HG03039 (cell line): ENCODE measurements around the gene FCER1G.

ENCODE experiments used
- ATAC-seq: cut with Tn5 transposase; IDR thresholded peaks from one replicate; pipeline ENCODE4 v1.9.1; 2021; ENCODE audit warnings: mild to moderate bottlenecking, moderate library complexity; ENCODE audit not compliant: unreplicated experiment

The FCER1G gene

DNA sequence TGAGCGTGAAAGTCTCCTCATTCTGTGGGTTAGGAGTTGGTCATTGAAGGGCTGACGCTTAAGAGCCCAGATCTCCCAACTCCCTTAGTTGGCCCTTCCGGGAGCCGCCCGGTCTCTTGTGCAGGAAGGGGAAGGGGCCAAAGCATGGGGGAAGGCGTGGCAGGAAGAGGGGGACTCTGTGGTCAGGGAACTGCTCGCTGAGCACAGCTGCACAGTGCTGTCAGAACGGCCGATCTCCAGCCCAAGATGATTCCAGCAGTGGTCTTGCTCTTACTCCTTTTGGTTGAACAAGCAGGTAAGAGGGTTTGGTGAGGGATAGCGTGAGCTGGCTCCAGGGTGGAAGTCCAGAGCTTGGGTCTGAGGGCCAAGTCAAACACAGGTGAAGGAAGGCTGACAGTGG is at the start of gene FCER1G:
Gene FCER1G, plus strand, starts transcription at position 220 of the 400 bp plus-strand sequence. Its CDS starts 27 bp downstream, at position 247.
- ATAC-seq = no peak

DNA sequence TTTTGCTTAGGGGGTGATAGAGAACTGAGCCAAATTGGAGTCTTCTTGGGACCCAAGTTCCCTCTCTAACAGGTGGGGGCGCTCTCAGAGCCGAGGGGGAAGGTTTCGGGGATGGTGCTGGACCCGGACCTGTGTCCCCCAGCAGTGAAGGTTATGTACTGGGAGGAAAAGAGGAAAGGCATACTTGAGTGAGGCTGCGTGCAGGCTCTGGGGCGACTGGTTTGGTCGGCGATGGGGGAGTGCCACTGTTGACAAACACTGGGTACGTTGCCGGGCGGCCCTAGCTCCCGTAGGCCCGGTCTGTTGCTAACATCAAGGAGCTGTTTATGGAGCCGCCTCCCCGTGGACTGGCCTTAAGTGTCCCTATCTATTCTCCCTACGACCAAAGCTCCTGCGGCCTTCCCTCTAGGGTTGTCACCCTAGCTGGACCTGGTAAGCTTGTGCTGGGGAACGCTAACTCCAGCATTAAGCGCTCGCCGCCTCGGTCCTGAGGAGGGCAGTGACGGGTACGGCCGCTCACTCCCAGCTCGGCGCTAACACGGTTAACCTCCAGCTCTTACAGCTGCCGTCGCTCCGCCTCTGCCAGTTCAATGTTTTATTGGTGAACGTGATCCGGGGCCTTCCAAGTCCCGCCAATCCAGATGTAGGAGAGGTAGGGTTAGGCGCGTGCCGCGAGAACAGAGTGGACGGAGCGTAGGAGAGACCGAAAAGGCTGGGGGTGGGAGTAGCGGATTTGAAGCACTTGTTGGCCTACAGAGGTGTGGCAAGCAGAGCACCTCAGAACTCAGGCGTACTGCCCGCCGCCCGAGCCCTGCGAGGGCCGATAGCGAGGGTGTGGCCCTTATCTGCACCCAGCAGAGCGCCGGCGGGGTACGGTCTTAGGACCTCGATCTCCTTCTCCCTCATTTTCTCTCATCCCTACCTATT is 49.1 kb upstream of the FCER1G start, which contains the start of gene PPOX:
Gene PPOX, plus strand, starts transcription at position 685 of the 927 bp plus-strand sequence. CDS start 422 bp downstream, outside the sequence.
- peak; percentile 93 for ATAC-seq

DNA sequence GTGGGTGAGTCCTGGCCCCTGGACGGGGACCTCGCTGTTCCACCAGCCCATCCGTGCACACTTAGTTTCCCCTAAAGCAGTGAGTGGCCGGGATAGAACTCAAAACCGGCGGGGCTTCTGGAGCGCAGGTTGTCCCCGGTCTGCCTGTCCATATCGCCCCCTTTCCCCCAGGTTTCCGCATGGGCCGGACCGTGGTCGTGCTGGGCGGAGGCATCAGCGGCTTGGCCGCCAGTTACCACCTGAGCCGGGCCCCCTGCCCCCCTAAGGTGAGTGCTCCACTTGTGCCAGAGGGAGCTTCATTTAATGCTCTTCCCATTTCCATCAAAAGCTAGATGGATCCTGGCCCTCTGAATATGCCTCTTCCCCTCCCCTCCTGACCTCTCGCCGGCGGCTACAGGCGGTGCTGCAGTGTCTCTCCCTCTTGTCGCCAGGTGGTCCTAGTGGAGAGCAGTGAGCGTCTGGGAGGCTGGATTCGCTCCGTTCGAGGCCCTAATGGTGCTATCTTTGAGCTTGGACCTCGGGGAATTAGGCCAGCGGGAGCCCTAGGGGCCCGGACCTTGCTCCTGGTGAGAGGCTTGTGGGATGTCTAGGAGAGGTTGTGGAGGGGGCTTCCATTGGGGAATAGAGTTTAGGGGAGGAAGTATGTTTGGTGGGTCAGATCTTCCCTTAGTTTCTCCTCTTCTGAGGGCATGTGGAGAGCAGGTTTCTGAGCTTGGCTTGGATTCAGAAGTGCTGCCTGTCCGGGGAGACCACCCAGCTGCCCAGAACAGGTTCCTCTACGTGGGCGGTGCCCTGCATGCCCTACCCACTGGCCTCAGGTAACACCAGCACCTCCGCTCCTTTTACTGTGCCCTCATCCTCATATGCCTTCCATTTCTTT is 48.2 kb upstream of the FCER1G start:
- ATAC-seq = no peak

DNA sequence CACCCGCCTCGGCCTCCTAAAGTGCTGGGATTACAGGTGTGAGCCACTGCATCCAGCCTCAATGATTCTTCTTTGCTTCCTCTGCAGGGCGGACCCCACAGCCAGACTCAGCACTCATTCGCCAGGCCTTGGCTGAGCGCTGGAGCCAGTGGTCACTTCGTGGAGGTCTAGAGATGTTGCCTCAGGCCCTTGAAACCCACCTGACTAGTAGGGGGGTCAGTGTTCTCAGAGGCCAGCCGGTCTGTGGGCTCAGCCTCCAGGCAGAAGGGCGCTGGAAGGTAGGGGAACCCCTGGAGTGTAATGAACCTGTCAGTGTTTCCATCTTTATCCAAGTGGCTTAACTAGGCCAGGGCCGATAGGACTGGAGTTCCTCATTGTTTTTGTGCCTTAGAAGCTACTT is 46.2 kb upstream of the FCER1G start:
- no peak for ATAC-seq

DNA sequence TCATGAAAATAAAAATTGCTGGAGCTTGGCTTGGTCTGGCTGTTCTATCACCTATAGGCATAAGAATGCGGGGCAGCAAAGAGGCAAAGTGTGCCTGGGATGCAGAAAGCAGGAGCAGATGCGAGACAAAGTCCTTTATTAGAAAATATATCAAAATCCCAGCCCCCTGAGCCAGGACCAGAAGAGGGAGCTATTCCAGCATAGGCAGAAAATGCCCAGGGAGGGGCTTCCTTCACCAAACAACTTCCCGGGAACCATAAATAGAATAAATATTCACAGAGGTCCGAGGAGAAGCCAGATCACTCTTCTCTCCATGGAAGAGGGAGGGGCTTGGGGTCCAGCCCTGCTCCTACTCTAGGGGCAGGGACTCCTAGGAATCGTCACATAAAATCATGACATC is 43.9 kb upstream of the FCER1G start:
- no peak for ATAC-seq

DNA sequence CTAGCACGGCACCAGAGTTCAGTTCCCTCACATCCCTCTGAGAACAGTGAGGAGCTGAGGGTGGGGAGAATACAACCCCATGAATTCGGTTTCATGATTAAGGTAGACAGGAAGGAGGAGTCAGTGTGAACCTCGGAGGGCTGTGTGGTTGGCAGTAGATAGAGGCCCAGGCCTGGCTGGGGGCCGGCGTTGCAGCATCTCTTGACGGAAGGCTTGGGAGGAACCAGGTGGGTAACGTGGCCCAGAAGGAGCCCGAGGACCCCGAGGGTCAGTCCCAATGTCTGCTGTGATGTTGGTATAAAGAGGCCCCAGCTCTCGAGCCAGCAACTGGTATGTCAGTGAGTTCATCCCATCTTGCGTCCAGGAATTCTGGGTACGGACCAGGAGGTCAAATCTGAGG is 43.4 kb upstream of the FCER1G start:
- ATAC-seq = no peak

DNA sequence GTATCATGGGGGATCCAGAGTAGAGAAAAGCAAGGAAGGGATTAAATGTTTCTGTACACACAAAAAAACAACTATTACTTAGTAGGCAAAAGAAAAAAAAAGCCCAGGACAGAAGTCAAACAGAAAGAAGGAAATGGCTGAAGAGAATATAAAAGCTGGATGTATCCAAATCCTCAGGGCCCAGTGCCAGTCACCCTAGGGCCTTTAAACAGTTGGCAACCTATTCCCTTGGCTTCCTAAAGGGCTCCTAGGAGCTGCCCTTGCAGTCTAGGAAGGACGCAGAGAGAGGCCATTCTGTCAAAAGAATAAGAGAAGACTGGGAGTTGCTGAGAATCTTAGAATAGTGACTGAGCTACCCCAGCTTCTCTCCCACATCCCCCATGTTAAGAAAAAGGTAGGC is 42.7 kb upstream of the FCER1G start:
- no peak for ATAC-seq

DNA sequence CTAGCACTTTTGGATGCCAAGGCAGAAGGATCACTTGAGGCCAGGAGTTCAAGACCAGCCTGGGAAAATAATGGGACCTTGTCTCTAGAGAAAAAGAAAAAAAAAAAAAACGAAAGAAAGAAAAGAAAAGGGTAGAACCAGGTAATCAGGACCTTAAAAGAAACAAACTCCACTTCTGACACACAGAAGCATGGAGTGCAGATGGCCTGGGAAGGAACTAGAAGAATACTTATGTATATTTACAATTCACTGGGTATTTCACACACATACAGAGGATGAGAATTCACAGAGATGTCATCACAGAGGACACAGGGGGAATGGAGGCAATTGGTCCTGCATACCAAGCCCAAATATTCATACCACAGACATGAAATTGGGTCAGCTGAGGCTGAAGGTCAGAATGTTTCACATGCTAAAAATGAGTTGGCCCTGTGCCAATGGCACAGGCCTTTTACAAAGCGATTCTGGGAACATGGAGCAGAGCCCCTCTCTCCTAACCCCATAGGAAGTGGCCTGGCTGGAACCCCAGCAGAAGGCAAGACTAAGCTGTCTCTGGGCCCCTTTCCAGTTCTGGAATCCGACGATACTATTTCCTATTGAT is 42.2 kb upstream of the FCER1G start:
- no peak for ATAC-seq

DNA sequence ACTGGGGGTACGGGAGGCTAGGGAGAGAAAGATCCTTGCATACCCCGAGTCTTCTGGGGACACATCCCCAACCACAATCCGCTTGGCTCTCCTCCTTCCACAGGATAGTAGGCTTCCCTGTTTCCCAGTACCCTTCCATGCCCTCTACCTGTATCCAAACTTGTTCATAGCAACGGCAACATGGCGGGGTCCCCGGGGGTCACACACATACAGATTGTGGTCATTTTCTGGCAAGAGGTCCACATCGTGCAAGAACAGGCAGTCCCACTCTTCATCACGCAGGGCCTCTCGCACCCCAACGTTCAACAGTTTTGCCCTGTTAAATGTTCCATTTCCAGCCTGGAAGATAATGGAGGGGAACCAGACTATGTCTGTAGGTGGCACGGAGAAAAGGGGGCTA is 41.4 kb upstream of the FCER1G start:
- ATAC-seq = no peak

DNA sequence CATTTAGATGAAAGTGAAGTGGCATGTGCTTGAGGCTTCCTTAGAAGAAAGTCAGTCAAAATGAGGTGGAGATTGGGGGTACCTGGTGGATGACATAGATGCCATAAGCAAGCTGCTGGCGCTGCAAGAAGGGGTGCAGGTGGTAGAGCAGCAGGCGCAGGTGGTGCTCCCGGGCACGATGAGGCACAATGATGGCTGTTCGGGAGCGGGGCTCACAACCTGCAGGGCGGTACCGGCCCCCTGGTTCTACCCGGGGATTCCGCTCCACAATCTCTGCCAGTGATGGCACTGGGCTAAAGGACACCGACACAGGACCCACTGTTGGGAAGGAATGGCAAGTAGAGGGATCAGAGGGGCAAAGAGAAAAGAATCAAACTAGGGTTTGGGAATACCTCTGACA is 40.2 kb upstream of the FCER1G start:
- no peak for ATAC-seq

DNA sequence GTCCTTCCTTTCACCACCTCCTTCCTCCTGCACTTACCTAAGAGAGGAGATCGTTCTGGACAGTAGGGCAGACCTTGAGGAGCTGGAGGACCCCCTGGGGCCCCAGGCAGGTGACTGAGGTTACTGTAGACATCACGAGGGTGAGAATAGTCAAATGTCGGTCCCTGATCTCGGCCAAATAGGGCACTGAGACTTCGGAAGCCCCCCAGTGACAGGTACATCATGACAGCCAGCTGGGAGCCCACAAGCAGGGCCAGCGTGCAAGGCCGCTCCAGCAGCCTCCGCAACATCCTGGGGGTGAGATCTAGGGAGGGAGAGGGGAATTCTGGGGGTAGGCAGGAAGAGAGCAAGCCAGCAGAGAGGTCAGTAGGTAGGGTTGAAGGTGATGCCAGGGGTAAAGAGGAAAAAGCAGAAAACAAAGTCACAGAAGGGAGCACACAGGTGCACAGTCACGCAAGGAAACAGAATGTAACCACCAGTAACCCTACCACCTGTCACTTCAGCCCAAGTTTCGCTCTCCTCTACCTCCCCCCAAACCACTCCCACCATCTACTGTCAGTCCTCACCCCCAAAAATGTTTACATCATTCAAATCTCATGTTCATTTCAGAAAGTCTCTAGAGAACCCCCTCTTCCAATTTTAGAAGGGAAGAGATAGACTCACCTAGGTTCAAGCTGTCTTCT is 39.2 kb upstream of the FCER1G start:
- no peak for ATAC-seq

DNA sequence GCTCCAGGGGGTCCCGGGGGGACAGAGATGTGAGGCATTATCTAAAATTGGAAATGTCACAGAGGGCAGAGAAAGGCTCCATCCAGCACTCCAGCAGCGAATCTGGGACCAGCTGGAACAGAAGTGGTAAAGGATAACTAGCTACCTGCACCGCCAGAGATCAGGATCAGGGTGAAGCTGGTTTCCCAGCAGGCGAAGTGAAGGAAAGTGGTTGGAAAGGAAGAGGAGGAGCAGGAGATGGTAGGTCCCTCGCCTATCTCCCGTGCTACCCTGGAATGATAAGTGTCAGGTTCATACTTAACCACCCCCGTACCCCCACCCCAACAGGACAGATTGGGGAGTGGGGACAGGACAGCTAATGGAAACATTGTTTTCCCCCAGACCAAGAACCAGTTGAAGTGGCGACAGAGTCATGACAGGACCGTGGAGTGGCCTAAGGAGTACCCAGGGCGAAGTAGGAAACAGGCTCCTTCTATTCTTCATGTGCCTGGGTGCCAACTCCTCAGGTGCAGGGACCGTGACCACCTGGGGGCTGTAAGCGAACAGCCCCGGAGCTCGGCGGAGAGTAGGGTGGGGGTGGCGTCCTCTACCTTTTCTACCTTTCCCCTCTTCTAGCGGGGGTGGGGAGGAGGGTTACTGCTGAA is 38.5 kb upstream of the FCER1G start:
- no peak for ATAC-seq

DNA sequence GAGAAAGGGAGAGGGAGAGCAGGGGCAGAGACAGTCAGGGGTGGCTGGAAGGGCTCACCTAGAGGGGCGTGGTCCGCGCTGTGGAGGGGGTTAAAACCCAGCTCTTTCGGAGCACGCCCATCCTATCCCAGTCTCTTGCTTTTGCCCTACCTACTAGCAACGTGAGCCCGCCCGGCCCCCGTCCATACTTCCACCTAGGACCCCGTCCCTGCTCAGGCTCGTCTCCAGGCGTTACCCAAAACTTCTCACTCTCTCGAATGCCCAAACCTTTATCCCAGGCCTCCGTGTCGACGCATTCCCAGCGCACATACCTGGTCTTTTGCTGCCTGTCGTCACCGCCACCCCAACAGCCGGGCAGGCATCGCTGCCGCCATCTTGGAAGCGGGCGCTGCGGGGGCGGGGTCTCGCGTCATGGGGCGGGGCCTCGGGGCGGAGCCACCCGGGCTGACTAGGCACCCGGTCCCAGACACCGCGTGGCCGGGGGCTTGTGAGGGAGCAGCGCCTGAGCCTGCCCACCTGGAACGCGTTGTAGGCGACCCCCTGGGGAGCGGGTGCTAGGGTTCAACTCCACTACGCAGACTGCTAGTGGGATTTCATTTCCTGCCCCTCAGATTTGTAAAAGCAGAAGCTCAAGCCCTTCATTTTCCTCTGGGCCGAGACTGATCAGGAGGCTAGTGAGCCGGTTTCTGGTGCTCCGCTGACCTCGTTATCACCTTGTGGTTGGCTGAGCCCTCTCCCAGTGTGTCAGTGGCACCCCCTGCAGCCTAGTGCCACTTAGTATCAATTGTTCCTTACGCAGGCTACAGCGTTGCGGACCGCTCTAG is 37.8 kb upstream of the FCER1G start, which contains the start of gene B4GALT3:
Gene B4GALT3, minus strand, starts transcription at position 396 of the 824 bp plus-strand sequence. CDS start 1,447 bp downstream, outside the sequence.
- ATAC-seq = peak; percentile 80

DNA sequence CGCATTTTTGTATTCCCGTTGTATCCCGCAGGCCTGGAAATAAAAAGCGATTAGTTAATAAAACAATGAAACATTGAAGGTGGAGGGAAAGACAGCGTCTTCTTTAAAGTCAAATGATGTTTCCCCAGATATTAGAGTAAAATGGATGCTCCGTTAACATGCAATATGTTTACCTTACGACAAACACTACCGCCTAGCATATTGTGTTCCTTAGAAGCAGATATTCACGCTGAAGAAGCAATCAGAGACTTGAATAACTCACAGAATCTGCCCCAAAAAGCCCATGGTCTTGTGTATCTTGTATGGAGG is 37.2 kb upstream of the FCER1G start:
- ATAC-seq = no peak

DNA sequence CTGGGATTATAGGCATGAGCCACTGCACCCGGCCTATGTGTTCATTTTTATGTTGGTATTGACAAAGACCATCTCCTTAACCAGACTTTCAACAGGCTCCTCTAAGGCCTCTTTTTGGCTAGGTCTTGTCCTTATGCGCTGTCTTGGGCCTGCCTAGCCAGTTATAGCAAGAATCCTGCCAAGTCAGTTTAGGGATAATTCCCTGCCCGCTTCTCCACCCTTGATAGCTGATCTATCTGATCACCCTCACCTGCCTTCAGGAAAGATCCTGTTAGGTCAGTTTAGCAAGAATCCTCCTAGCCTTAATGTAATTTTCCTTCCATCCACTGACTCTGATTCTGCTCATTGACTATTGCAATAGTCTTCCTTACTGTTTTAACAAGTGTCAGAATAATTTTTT is 35.4 kb upstream of the FCER1G start:
- no peak for ATAC-seq

DNA sequence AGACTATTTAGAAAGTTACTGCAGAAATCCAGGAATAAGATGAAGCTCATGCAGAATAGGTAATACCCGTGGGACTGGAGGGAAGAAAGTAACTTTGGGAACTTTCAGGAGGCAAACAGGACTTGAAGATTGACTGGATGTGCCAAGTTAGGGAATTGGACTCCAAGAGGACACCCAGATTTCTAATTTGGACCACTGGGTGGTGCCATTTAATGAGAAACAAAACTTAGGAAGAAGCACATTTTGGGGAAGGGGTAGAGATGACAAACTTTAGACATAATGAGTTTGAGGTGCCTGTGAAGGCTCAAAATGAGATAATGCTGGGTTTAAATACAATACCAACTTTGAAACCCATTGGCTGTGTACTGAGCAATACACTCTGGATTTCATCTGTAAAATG is 34.5 kb upstream of the FCER1G start:
- ATAC-seq = no peak

DNA sequence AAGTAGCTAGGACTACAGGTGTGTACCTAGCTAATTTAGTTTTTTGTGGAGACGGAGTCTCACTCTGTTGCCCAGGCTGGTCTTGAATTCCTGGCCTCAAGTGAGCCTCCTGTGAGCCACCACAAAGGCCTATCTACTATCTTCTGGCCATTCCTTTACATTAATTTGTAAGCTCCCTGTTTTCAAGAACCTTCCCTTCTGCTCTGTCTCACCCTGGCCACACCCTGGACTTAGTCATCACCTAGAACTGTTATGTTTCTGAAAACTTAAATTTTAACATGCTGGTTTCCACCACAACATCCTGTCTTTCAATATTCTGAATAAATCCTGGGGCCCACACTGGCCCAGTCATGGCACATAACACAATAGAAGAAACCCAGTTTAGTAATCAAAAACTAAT is 32.9 kb upstream of the FCER1G start:
- no peak for ATAC-seq

DNA sequence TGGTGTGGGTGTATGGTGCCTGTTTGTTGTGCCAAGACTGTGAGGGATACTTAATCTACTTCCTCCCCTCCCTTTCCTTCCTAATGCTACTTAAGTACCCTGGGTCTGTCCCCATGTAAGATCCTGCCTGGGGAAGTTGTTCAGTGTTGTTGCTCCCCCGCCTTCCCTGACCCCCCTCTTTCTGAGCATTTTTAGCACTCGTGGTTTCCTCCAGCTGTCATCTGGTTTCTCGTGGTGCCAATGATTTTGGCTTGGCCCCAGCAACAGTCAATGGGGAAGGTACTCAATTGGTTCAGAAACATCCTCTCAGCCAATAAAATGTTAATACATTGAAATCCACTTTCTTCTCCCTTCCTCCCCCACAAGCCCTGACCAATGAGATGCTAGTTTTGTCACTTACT is 29.8 kb upstream of the FCER1G start:
- ATAC-seq = peak; percentile 66

DNA sequence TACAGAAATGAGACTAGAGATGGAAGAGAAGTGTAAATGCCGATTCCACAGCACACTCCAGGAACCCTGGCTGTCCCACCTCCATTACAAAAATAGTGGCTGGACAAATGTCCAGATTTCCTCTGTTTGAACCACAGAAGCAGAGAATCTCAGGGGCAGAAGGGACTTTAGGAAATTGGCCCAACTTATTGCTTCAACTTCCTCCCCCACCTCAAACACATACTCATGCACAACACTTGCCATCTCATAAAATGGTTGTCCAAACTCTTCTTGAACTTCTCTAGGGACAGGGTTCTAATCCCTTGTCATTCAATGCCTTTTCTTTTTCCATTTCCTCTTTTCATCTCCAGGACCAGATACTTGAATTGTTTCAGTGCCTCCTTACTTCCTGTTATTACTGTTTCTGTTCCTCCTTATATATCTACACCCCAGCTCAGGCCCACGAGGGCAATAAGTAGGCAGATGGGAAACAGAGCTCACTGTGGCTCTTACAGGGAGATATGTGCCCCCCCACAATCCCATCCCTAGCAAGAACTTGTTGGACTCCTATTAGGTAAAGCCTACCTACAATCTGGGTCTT is 29.3 kb upstream of the FCER1G start:
- ATAC-seq = no peak
